Erythroblast (primary cell): Measurements from ENCODE around the gene C10orf120.

Experiments
- DNase-seq, 2 experiments: peaks; one replicate each; lab custom pipeline; 2025; lab: John Stamatoyannopoulos, UW
- GATA1 ChIP-seq: IDR thresholded peaks from 2 replicates; pipeline ENCODE4 v1.6.1; 2011; ENCODE audit warnings: low read depth, mild to moderate bottlenecking, control low read depth, low read length, moderate library complexity
- POLR2A ChIP-seq: IDR thresholded peaks from 2 replicates; pipeline ENCODE4 v1.6.1; 2011; ENCODE audit warnings: mild to moderate bottlenecking, low read length

Gene C10orf120

GRCh38 chr10:122699796-122700455, at the start of gene C10orf120:
C10orf120 (minus strand) TSS chr10:122699846; CDS start chr10:122699790, 56 bp downstream.
- no peak for DNase-seq
- TF ChIP-seq GATA1 (no peak), POLR2A (no peak)

DNA sequence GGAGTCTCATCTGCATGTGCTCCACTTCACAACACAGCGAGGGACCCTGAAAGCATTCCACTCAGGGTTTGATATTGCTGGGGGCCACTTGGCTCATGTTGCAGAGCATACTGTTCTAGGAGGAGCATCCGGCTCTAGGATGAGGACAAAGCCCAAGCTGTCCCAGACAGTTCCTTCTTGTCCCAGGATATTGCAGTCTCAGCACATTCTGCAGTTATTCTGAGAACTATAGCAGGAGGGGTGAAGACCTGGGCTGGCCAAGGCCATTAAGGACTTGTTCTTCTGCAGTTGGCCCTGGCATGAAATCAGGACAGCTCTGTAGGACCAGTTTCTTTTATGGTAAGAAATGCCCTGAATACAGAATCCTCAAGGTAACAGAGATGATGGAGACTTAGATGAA, 48.9 kb upstream of the C10orf120 start:
- TF ChIP-seq GATA1 = no peak
- no peak for TF ChIP-seq POLR2A
- DNase-seq = no peak

GRCh38 chr10:122746408-122746807, 46.8 kb upstream of the C10orf120 start:
- no peak for DNase-seq
- no peak for TF ChIP-seq POLR2A

DNA sequence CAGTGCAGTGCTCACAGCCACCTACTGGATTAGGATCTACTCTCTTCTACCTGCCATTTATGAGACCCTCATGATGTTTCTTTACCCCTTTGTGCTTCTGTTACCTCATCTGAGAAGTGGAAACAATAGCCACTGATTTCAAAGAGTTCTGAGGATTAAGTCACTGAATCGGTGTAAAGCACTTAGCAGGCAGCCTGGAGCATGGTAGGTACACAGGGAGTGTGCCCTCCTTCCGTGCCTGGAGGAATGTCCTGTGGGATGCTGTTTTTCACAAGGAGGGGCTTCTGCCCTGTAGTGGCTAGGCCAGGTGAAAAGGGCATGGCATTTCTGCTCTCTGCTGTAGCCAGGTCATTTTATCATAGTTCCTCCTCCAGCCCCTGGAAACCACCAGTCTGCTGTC, 44.6 kb upstream of the C10orf120 start:
- no peak for TF ChIP-seq GATA1
- TF ChIP-seq POLR2A = no peak
- no peak for DNase-seq

DNA sequence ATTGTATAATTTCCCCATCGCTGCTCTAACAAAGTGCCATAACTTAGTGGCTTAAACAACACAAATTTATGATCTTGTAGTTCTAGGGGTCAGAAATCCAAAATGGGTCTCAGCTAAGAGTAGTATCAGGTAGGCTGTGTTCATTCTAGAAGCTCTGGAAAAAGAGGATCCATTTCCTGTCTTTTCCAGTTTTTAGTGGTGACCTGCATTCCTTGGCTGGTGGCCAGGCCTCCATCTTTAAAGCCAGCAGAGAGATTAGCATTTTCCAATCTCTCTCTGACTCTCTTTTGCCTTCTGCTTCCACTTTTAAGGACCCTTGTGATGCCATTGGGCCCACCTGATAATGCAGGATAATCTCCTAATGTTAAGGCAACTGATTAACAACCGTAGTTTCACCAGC, 41.0 kb upstream of the C10orf120 start:
- DNase-seq = no peak
- no peak for TF ChIP-seq POLR2A
- TF ChIP-seq GATA1 = no peak

- TF ChIP-seq POLR2A (no peak), GATA1 (no peak)
- DNase-seq = no peak
Observed at GRCh38 chr10:122738031-122738430, 38.4 kb upstream of the C10orf120 start.

- no peak for TF ChIP-seq GATA1
- no peak for TF ChIP-seq POLR2A
- DNase-seq = no peak
Observed at GRCh38 chr10:122733931-122734665, 34.5 kb upstream of the C10orf120 start.

DNA sequence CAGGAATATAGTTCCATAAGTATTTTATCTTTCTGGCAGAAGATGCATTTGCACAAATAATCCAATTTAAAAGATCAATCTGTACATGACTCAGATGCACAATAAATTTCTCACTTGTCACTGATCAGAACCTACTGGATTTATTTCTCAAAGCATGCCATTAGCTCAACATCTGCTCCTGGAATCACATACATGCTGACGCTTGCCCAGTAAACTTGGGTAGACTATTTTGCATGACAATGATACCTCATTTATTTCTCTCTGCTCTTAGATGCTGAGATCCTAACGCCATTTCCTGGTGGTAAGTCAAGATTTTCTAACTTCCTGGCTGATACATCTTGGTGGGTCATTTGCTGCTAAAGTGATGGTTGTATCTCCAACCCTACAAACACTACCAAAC, 33.8 kb upstream of the C10orf120 start:
- TF ChIP-seq GATA1 (no peak), POLR2A (no peak)
- no peak for DNase-seq

DNA sequence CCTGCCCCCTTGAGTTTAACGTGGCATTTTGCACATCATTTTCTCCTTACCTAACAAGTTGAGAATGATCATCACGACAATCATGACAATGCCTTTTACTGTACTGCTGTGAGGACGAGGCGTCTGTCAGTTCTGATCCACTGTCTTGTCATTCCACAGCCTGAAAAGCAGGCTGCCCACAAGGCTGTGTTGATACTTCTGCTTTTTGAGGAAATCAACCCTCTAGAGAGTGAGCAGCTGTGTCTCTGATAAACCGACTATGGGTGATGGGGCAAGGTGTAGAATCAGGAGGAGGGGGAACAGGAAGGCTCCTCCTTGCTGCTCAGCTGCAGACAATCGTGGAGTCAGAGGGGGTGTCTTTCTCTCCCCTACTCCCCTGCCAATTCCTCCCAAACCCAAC, 30.6 kb upstream of the C10orf120 start:
- DNase-seq = no peak
- TF ChIP-seq GATA1 = no peak
- no peak for TF ChIP-seq POLR2A

GRCh38 chr10:122729126-122729525, 29.5 kb upstream of the C10orf120 start:
- TF ChIP-seq POLR2A = no peak
- no peak for TF ChIP-seq GATA1
- DNase-seq = no peak

DNA sequence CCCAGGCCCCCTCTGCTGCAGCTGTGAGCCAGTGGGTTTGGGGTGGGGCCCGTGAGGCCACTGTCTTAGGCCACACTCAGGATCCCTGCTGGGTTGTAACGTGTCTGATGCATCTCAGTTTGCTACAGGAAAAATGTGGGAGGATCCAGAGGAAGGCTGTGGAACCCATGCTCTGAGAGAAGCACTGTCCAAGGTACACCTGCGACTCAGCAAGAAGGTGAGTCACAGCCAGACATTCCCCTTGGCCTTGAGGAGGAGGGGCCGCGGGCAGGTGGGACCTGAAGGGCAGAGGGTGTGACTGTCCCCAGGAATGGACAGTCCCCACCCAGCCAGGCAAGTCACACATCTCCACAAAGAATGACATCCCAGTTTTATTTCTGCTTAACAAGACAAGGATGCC, 27.8 kb upstream of the C10orf120 start:
- DNase-seq = no peak

GRCh38 chr10:122725768-122726167, 26.1 kb upstream of the C10orf120 start:
- DNase-seq = no peak
- no peak for TF ChIP-seq POLR2A
- TF ChIP-seq GATA1 = no peak

More for the DNA sequence above, 27.8 kb upstream of the C10orf120 start:
- no peak for TF ChIP-seq POLR2A
- TF ChIP-seq GATA1 = no peak

GRCh38 chr10:122725006-122725405, 25.4 kb upstream of the C10orf120 start:
- TF ChIP-seq POLR2A (no peak), GATA1 (no peak)
- DNase-seq = no peak

DNA sequence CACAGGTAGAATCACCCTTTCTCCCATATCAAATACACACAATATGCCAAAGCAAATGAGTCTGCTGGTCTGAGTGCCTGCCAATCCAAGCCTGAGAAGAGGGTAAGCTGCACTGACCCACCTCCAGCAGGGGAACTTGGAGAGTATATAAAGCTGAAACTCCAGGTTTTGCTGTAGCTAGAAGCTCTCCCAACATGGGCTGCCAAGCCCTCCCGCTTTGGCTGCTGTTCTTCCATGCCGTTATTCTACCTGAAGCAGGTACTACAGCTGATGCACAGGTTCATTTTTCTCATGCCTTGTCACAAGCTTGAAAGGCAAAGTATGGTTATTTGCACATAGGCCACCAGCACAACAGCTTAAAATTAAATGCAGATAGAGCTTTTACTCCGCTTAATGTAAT, 21.5 kb upstream of the C10orf120 start:
- TF ChIP-seq POLR2A (no peak), GATA1 (no peak)
- DNase-seq = no peak
